Endothelial cell of umbilical vein (primary cell): ENCODE results near the gene INSM2.

Source experiments
- EZH2 ChIP-seq: IDR thresholded peaks from 2 replicates; pipeline ENCODE4 v1.6.1; 2012; ENCODE audit warnings: borderline replicate concordance, low read depth, mild to moderate bottlenecking, moderate library complexity, low read length, inconsistent platforms; ENCODE audit not compliant: severe bottlenecking
- JUN ChIP-seq: IDR thresholded peaks from 2 replicates; pipeline ENCODE4 v1.6.1; 2011; ENCODE audit warnings: borderline replicate concordance, low read depth; ENCODE audit not compliant: insufficient read length, insufficient read depth
- MYC ChIP-seq: IDR thresholded peaks from one replicate; pipeline ENCODE4 v1.6.1; 2011; ENCODE audit warnings: mild to moderate bottlenecking, low read depth, low read length
- POLR2A ChIP-seq: IDR thresholded peaks from 2 replicates; pipeline ENCODE4 v1.6.1; 2012; ENCODE audit warnings: low read depth, mild to moderate bottlenecking, control low read depth, low read length
- POLR2AphosphoS5 ChIP-seq: IDR thresholded peaks from 2 replicates; pipeline ENCODE4 v1.6.1; 2012; ENCODE audit warnings: low read depth, mild to moderate bottlenecking, control low read depth, low read length, moderate library complexity; ENCODE audit not compliant: insufficient read depth
- TF ChIP-seq, protein P1 (sequence below): IDR thresholded peaks from 2 replicates; pipeline ENCODE4 v1.6.1; 2011; ENCODE audit not compliant: insufficient read depth, insufficient read length
- TF ChIP-seq, protein P2 (sequence below), 2 donors: IDR thresholded peaks; 1 replicate in 1 of 2; 2 replicates in 1 of 2; pipeline ENCODE4 v1.5.1; 2011; ENCODE audit warnings: low read length in 2 of 2, mild to moderate bottlenecking in 2 of 2, moderate library complexity in 2 of 2, control low read depth in 1 of 2, inconsistent platforms in 1 of 2, low read depth in 1 of 2; ENCODE audit not compliant: insufficient read depth in 1 of 2; ENCODE audit errors: extremely low read depth in 1 of 2

DNA sequence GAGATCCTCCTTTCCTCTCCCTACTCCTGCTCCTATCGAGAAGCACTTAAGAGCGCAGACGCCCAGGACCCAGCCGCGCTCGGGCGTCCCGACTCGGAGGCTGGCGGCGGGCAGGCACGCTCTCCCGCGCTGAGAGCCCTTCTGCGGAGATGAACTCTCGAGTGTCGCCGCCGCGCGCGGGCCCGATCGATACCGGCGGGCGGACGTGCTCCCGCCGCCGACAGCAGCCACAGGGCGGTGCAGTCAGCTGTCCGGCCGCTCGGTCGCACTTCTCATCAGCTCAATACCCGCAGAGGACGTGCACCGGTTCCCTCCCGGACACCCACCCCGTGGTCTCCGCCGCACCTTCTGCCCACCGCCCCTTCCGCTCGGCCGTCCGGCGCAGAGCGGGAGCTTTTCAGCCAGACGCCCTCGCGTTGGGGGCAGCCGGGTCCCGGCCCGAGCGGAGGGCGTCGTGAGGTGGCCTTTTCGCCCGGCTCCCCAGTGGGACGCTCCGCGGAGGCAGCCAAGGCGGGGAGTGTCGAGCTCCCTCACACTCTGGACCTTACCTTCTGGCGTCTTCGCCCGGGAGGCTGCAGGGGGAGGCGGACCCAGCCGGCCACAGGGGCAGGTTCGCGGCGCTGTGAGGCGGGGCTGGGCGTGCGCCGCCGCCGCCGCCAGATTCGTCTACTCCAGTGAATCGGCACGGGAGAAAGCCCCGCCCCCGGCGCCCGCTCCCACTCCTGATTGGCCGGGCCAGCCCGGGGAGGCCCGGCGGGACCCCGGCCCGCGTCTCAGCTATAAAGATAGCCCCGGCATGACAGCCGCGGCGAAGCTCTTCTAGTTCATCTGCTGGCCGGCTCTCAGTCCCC, at the start of gene INSM2:
- TF ChIP-seq, protein P1, sequence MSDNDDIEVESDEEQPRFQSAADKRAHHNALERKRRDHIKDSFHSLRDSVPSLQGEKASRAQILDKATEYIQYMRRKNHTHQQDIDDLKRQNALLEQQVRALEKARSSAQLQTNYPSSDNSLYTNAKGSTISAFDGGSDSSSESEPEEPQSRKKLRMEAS: no peak
- no peak for TF ChIP-seq POLR2AphosphoS5
- TF ChIP-seq, protein P2, sequence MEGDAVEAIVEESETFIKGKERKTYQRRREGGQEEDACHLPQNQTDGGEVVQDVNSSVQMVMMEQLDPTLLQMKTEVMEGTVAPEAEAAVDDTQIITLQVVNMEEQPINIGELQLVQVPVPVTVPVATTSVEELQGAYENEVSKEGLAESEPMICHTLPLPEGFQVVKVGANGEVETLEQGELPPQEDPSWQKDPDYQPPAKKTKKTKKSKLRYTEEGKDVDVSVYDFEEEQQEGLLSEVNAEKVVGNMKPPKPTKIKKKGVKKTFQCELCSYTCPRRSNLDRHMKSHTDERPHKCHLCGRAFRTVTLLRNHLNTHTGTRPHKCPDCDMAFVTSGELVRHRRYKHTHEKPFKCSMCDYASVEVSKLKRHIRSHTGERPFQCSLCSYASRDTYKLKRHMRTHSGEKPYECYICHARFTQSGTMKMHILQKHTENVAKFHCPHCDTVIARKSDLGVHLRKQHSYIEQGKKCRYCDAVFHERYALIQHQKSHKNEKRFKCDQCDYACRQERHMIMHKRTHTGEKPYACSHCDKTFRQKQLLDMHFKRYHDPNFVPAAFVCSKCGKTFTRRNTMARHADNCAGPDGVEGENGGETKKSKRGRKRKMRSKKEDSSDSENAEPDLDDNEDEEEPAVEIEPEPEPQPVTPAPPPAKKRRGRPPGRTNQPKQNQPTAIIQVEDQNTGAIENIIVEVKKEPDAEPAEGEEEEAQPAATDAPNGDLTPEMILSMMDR (IDR thresholded peaks at IDR 0.05; ENCODE audit: extremely low read depth in 1 of 2, insufficient read depth in 1 of 2, low read depth in 1 of 2, low read length in 2 of 2): no peak
- TF ChIP-seq POLR2A: no peak
- no peak for TF ChIP-seq MYC
- peak; percentile 72 for TF ChIP-seq EZH2
- no peak for TF ChIP-seq JUN
